Fibroblast of skin of right biceps (primary cell): ENCODE measurements around the gene WFS1.

Source experiments
- DNase-seq: peaks from one replicate; pipeline ENCODE4 v3.0.0-alpha.2; 2013

Gene WFS1

GRCh38 chr4:6280365-6280996 lies 10.8 kb downstream of the WFS1 start:
- no peak for DNase-seq

- DNase-seq, result no peak
These were observed 12.0 kb downstream of the WFS1 start for GRCh38 chr4:6281436-6282313.

GRCh38 chr4:6282314-6282771 lies 12.7 kb downstream of the WFS1 start:
- no peak for DNase-seq

- no peak for DNase-seq
These were observed 13.6 kb downstream of the WFS1 start for GRCh38 chr4:6283282-6283681.

GRCh38 chr4:6287017-6287788 lies 17.6 kb downstream of the WFS1 start:
- no peak for DNase-seq

GRCh38 chr4:6288342-6288741 lies 18.7 kb downstream of the WFS1 start:
- DNase-seq, result no peak

- no peak for DNase-seq
These were observed 19.2 kb downstream of the WFS1 start for GRCh38 chr4:6288871-6289270.

GRCh38 chr4:6290256-6290655 lies 20.6 kb downstream of the WFS1 start:
- no peak for DNase-seq

- no peak for DNase-seq
These were observed 21.3 kb downstream of the WFS1 start for GRCh38 chr4:6290769-6291547.

- DNase-seq, result no peak
These were observed 22.2 kb downstream of the WFS1 start for GRCh38 chr4:6291784-6292297.

- DNase-seq, result no peak
These were observed 22.9 kb downstream of the WFS1 start for GRCh38 chr4:6292376-6293096.

- DNase-seq, result no peak
These were observed 23.4 kb downstream of the WFS1 start for GRCh38 chr4:6293097-6293445.

- no peak for DNase-seq
These were observed 24.0 kb downstream of the WFS1 start for GRCh38 chr4:6293661-6294060.

GRCh38 chr4:6294705-6295421 lies 25.2 kb downstream of the WFS1 start:
- DNase-seq, result no peak

GRCh38 chr4:6295495-6295894 lies 25.8 kb downstream of the WFS1 start:
- DNase-seq, result no peak

- DNase-seq, result no peak
These were observed 26.4 kb downstream of the WFS1 start for GRCh38 chr4:6296026-6296425.

GRCh38 chr4:6297266-6297815 lies 27.7 kb downstream of the WFS1 start:
- DNase-seq, result no peak

GRCh38 chr4:6298035-6298434 lies 28.4 kb downstream of the WFS1 start:
- no peak for DNase-seq

- DNase-seq, result no peak
These were observed 29.2 kb downstream of the WFS1 start for GRCh38 chr4:6298852-6299251.

- DNase-seq, result no peak
These were observed 30.2 kb downstream of the WFS1 start for GRCh38 chr4:6299875-6300274.

GRCh38 chr4:6300359-6300758 lies 30.7 kb downstream of the WFS1 start:
- DNase-seq, result no peak
